NCI-H2196 (cell line): Measurements from ENCODE around the gene NOTUM.
"Not testable (repeated sequence)": the region's sequence is repeated elsewhere in the genome, so short reads cannot be mapped to it uniquely, and the experiment has no call there.

Experiments
- DNase-seq: peaks from one replicate; lab custom pipeline; 2025; ENCODE audit not compliant: unreplicated experiment; lab: John Stamatoyannopoulos, UW

Gene NOTUM

DNA sequence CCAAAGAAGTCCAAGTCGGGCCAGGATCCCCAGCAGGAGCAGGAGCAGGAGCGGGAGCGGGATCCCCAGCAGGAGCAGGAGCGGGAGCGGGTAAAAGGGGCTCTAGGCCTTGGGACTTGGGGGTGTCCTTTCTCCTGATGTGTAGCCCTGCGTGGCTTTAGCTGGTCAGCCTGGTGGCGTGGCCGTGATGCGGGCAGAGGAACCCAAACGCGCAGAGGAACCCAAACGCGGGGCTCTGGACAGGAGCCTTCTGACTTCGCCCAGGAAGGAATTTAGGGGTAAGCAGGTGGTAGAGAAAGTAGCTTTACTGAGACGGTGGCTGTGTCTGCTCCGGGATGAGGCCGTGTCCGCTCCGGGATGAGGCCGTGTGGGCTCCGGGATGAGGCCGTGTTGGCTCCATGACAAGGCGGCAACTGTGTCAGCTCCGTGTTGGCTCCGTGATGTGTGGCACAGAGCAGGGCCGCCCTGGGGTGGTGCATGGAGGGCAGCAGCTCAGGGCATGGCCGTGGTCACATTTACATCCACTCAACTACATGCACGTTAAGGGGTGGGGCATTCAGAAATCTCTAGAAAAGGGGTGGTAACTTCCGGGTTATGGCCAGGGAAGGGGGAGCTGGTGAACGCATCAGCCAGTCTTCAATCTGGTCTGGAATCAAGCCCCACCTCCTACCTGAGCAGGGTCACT lies 35.9 kb upstream of the NOTUM start:
- DNase-seq = no peak

DNA sequence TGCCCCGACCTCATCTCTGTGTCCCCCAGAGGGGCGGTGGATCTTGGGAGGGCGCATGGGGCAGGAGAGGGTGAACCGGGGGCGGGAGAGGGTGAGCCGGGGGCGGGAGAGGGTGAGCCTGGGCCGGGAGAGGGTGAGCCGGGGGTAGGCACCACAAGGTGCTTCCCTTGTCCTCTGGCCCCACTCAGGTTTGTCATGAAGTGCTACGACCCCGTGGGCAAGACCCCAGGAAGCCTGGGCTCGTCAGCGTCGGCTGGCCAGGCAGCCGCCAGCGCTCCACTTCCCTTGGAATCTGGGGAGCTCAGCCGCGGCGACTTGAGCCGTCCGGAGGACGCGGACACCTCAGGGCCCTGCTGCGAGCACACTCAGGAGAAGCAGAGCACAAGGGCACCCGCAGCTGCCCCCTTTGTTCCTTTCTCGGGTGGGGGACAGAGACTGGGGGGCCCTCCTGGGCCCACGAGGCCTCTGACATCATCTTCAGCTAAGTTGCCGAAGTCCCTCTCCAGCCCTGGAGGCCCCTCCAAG lies 35.3 kb upstream of the NOTUM start:
- no peak for DNase-seq

DNA sequence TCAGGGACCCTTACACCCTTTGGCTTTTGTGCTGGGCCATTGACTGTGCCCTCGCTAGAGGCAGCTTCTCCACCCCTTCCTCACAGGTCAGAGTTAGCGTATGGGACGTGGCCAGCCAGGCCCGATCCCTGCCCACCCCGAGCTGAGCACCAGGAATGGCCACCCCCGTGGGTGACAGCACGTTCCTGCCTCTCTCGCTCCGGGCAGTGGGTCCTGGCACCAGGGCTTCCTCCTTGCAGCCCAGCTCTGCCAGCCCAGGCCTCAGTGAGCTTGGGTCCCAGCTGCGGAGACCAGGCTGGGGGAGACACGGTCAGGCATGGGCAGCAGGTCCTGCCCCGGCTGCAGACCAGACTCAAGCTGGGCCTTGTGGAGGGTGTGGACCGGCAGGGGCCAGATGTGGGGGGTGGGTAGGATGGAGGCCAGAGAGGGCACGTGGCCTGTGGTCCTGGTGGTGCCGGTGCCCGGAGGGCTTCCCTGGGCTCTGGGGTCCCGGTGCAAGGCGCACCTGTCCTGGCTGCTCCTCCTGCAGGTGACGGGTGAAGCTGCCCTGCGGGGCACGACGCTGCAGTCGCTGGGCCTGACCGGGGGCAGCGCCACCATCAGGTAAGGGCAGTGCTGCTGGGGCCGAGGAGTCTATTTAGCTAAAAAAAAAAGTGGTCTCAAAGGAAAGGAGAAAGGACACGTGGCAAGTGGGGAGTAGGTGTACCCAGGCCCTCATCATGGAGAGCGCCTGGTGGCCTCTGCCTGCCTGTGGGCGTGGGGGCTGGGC lies 34.7 kb upstream of the NOTUM start:
- no peak for DNase-seq

DNA sequence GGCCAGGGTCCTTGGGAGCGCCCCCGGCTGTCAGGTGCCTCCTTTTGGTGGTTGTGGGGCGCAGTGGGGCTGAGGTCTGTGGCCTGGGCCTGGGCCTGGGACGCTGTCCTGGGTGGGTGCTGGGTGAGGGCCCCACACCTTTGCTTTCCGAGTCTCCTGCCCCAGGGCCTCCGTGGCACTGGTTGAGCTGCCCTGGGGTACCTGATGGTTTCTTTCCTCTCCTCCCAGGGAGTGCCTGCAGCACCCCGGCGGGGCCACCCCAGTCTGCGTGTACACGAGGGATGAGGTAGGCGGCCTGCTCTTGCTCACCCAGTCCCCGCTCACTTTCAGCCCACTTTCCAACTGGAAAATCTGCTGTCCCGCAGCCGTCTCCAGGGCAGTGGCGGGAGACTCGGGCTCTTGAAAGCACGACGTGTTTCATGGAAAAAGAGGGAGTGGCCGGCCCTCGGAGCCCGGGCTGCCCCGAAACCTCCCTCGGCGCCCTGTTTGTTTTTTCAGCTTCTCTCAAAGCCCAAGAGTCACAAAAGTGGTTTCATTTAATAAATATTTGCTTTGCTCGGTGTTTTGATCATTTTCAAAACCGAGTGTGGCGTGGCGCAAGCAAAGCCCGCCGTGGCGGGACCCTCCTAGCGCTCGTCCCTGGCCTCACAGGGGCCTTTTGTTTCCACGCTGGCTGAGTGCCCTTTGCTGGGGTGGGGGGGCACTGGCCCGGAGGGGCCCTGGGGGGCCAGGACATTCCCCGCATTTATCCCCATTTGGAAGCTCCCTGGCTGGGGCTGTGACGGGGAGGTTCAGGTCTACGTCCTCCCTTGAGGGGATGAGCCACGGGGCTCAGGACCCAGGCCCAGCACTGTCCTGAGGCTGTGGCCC lies 33.8 kb upstream of the NOTUM start:
- no peak for DNase-seq

DNA sequence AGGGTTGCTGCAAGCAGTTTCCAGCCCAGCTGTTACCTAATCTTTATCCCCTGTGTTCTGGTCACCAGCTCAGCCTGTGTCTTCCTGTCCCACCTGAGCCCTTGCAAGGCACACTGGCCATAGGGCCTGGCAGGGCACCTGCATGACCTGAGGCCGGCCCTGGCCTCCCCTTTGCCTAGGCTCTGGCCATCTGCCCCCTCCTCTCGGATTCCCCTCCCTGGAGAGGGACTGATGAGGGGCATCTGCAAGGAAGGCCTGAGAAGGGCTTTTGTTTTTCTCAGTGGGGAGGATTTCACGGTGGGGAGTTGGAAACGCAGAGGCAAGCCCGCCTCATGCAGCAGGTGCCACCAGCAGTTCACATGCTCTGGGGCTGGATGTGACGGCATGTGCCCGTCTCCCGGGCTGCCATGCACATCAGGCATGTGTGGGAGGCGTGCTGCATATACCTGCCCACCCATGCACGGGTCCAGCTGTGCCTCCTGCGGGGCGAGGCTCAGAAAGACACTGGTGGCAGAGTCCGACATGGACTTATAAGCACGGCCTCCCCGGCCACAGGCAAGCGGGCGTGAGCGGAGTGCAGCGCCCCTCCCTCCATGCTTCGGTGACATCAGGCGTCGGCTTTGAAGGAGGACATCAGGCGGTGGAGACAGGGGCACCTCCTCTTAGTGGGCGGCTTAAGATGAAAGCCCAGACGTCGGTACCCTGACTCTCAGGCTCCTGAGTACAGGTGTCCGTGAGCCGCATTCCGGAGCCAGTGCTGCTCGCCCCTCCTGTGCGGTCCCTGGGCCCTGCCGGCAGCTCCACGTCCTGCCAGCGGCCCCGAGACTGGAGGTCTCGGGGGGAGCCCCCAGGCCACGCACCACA lies 33.0 kb upstream of the NOTUM start:
- no peak for DNase-seq

- DNase-seq = no peak
Observed at GRCh38 chr17:81992306-81993102, 31.5 kb upstream of the NOTUM start.

DNA sequence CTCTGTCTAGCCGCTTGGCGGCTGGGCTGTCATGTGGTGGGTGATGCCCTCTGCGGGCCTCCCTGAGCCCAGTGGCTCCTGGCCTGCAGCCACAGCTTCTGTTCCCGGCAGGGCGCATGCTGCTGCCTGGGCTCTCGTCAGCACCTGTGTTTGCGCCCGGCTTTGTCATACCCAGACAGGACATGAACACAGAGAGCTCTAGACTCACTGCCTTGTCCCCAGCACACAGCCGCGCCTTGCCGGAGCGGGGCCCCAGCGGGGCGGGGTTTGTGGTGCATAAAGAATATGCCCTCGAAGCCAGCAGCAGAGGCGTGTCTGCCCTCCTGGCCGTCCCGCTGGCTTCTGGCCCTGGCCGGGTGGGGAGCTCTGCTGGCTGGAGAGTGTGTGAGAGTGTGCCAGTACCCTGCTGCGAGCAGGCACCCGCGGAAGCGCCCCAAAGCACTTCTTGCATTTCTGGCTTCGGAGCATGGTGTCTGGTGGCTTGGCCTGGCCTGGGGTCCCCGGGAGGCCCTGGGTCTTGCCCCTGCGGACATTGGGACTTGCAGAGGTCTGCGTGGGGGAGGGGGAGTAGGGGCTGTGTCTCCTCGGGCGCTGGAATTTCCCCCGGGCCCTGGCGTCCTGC lies 30.8 kb upstream of the NOTUM start:
- peak; percentile 98 for DNase-seq

DNA sequence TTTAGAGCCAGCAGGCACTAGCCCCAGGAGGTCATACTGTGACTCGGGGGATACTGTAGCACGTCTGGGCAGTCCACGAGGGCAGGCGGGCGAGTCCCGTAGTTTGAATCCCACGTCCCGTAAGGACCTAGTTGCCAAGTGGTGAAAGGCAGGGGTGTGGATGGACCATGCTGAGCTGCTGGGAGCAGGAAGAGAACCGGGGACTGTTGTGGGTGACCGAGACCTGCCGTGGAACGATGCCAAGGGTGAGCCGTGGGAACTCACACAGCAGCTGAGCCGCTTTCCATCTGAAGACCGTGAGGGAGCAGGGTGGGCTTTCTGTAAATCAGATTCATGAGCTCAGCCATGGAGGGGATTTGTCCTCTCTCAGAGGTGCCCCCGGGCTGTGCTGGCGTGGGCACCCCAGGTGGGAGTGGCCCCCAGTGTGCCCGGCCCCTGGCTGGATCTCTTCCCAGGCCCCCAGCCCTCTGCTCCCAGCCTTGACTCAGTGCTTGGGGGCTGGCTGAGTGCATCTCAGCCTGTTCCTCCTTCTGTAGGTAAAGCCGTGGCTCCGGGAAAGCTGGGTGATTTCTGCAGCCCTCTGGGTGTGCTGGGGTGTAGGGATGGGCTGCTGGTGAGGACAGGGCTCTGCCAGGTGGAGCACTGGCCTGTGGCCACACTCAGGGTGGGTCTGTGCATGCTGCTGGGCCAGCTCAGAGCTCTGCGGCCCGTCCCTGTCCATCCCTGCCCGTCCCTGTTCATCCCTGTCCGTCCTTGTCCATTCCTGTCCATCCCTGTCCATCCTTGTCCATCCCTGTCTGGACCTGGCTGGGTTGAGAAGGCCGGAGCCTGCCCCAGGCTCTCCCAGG lies 30.1 kb upstream of the NOTUM start:
- no peak for DNase-seq

GRCh38 chr17:81987161-81987770 lies 26.3 kb upstream of the NOTUM start:
- no peak for DNase-seq

DNA sequence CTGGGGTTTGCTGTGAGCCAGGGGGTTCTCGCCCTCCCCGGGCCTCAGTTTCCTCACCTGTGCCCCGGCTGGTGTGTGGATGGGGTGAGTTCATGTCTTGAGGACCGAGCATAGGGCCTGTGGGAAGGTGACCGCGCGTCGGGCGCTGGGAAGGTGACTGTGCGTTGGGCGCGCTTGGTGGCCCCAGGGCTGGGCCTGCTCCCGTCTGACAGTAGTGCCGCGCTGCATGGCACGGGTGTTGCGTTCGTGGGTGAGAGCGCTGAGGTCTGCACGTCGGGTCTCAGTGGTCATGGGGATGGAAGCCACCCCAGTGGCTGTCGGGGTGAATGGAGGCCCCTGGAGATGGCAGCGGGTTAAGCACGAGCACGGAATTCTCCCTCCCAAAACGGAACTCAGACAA lies 25.6 kb upstream of the NOTUM start:
- no peak for DNase-seq

- no peak for DNase-seq
Observed at GRCh38 chr17:81984773-81985410, 23.9 kb upstream of the NOTUM start.

- DNase-seq = no peak
Observed at GRCh38 chr17:81983639-81984373, 22.8 kb upstream of the NOTUM start.

- no peak for DNase-seq
Observed at GRCh38 chr17:81983011-81983638, 22.1 kb upstream of the NOTUM start.

DNA sequence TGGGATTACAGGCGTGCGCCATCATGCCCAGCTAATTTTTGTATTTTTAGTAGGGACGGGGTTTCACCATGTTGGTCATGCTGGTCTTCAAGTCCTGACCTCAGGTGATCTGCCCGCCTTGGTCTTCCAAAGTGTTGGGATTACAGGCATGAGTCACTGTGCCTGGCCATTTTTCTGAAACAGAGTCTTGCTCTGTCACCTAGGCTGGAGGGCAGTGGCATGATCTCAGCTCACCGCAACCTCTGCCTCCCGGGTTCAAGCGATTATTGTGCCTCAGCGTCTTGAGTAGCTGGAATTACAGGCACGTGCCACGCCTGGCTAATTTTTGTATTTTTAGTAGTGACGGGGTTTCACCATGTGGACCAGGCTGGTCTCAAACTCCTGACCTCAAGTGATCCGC lies 20.5 kb upstream of the NOTUM start:
- not testable (repeated sequence) for DNase-seq

DNA sequence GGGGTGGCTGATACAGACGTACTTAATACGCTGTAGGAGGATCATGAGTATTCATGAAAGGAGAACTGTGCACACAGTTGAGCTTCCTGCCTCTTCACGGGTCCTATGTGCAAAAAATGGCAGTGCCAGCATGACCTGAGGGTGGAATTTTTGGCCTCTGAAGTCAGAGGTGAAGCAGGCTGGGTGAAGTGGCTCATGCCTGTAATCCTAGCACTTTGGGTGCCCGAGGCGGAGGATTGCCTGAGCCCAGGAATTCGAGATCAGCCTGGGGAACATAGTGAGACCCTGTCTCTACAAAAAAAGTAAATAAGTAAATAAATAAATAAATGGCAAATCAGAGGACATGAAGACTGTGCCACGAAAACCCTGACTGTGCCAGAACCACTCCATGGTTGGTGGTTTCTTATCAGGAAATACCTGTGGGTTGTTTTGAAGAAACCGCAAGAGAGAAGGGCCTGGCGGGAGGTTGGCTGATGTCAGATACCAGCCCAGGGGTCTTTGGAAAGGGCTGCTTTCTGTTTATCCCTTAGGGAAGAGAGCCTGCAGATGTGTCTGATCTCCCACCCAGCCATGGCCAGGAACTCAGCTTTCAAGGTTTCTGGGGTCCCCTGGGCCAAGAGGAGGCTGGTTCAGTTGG lies 19.8 kb upstream of the NOTUM start:
- no peak for DNase-seq

DNA sequence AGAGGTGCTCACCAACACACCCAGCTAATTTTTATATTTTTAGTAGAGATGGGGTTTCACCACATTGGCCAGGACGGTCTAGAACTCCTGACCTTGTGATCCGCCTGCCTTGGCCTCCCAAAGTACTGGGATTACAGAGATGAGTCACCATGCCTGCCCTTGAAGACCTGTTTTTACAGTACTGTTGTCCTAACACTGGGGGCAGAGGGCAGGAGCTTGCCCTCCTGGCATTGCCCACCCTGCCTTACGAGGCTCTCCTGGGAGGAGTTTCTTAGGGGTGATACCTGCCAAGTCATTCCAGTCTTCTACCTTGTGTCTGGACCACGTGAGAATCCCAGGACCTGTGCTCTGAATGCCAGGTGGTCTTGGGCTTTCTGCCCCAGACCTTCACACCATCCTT lies 19.1 kb upstream of the NOTUM start:
- no peak for DNase-seq
